Measurements from ENCODE around the gene CCN2. TPM values are rescaled to one million over a fixed set of nuclear protein-coding genes. Genes with fewer than 3 reads are reported as not detected.
"Not testable (repeated sequence)": the region's sequence is repeated elsewhere in the genome, so short reads cannot be mapped to it uniquely, and the experiment has no call there.

CCN2 gene
- total and polyA plus RNA-seq, 2 donors: 85.8 to 506 TPM

DNA sequence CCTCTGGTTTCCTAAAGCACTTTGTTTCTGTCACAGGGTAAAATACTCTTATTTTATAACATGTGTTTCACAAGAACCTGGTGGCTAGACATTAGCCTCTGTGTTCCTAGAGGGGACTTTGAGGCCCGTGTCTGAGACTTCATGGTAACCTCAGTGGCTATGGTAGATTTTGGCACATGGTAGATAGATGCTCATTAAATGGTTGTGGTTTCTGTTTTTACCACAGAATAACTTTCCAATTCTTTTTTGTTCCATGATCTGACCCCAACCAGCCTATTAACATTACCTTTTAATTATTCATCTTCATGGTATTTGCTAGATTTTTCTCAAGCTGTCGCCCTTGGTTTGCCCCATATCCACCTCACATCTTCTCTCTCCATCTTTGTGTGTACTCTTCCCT lies 34.3 kb downstream of the CCN2 start:
- H3K4me1 ChIP-seq (ENCODE audit: insufficient read depth): no peaks in the 10 kb centered on the region
- no peaks in the 10 kb centered on the region for H3K36me3 ChIP-seq (ENCODE audit: insufficient read depth)
- no peak overlapping the region for H3K27ac ChIP-seq (ENCODE audit: low read depth)
- H3K4me3 ChIP-seq (ENCODE audit: low read depth, low read length): no peak overlapping the region
- no peak for DNase-seq (ENCODE audit: extremely low spot score)
- 94% methylated on average over 2 of the region's 2 CpGs for WGBS

DNA sequence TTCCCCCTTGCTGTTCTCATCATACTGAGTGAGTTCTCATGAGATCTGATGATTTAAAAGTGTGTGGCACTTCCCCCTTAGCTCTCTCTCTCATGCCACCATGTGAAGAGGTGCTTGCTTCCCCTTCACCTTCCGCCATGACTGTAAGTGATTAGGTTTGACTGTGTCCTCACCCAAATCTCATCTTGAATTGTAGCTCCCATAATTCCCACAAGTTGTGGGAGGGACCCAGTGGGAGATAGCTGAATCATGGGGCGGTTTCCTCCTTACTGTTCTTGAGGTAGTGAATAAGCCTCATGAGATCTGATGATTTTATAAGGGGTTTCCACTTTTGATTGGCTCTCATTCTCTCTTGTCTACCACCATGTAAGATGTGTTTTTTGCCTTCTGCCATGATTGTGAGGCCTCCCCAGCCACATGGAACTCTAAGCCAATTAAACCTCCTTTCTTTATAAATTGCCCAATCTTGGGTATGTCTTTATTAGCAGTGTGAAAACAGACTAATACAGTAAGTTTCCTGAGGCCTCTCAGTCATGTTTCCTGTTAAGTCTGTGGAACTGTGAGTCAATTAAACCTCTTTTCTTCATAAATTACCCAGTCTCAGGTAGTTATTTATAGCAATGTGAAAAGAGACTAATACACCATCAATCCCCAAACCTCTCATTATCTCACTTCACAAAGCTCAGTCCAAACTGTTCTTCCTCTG lies 34.9 kb downstream of the CCN2 start:
- not testable (repeated sequence) for DNase-seq (ENCODE audit: extremely low spot score); H3K4me3 ChIP-seq (ENCODE audit: low read depth, low read length); H3K36me3 ChIP-seq (ENCODE audit: insufficient read depth); H3K27ac ChIP-seq (ENCODE audit: low read depth); H3K4me1 ChIP-seq (ENCODE audit: insufficient read depth)
- WGBS: 100% methylated on average over 2 of the region's 2 CpGs

- H3K27ac ChIP-seq (ENCODE audit: low read depth): no peak overlapping the region
- H3K4me3 ChIP-seq (ENCODE audit: low read depth, low read length): no peak overlapping the region
- no peaks in the 10 kb centered on the region for H3K36me3 ChIP-seq (ENCODE audit: insufficient read depth)
- WGBS: 22% methylated on average over 10 of the region's 10 CpGs
- peak; percentile 57 for DNase-seq (ENCODE audit: extremely low spot score)
- H3K4me1 ChIP-seq (ENCODE audit: insufficient read depth): no peaks in the 10 kb centered on the region
Measured at GRCh38 chr6:131914967-131915751, 36.0 kb downstream of the CCN2 start.

- H3K4me1 ChIP-seq (ENCODE audit: insufficient read depth): no peaks in the 10 kb centered on the region
- DNase-seq (ENCODE audit: extremely low spot score): no peak
- no peak overlapping the region for H3K27ac ChIP-seq (ENCODE audit: low read depth)
- H3K36me3 ChIP-seq (ENCODE audit: insufficient read depth): no peaks in the 10 kb centered on the region
- H3K4me3 ChIP-seq (ENCODE audit: low read depth, low read length): no peak overlapping the region
- WGBS: 65% methylated on average over 1 of the region's 1 CpG
Measured at GRCh38 chr6:131914234-131914633, 36.9 kb downstream of the CCN2 start.

GRCh38 chr6:131911951-131912350 lies 39.2 kb downstream of the CCN2 start:
- H3K36me3 ChIP-seq (ENCODE audit: insufficient read depth): no peaks in the 10 kb centered on the region
- WGBS: 39% methylated on average over 3 of the region's 3 CpGs
- H3K27ac ChIP-seq (ENCODE audit: low read depth): no peak overlapping the region
- H3K4me1 ChIP-seq (ENCODE audit: insufficient read depth): no peaks in the 10 kb centered on the region
- no peak overlapping the region for H3K4me3 ChIP-seq (ENCODE audit: low read depth, low read length)
- no peak for DNase-seq (ENCODE audit: extremely low spot score)

GRCh38 chr6:131910956-131911355 lies 40.2 kb downstream of the CCN2 start:
- no peaks in the 10 kb centered on the region for H3K36me3 ChIP-seq (ENCODE audit: insufficient read depth)
- DNase-seq (ENCODE audit: extremely low spot score): no peak
- H3K4me3 ChIP-seq (ENCODE audit: low read depth, low read length): no peak overlapping the region
- no peaks in the 10 kb centered on the region for H3K4me1 ChIP-seq (ENCODE audit: insufficient read depth)
- 77% methylated on average over 4 of the region's 4 CpGs for WGBS
- H3K27ac ChIP-seq (ENCODE audit: low read depth): no peak overlapping the region

- Histone ChIP-seq H3K4me3 (ENCODE audit: low read depth, low read length) (no peak overlapping the region), H3K27ac (ENCODE audit: low read depth) (no peak overlapping the region), H3K4me1 (ENCODE audit: insufficient read depth) (no peaks in the 10 kb centered on the region), H3K36me3 (ENCODE audit: insufficient read depth) (no peaks in the 10 kb centered on the region)
- 86% methylated on average over 1 of the region's 1 CpG for WGBS
- no peak for DNase-seq (ENCODE audit: extremely low spot score)
Measured at GRCh38 chr6:131910219-131910589, 41.0 kb downstream of the CCN2 start.

DNA sequence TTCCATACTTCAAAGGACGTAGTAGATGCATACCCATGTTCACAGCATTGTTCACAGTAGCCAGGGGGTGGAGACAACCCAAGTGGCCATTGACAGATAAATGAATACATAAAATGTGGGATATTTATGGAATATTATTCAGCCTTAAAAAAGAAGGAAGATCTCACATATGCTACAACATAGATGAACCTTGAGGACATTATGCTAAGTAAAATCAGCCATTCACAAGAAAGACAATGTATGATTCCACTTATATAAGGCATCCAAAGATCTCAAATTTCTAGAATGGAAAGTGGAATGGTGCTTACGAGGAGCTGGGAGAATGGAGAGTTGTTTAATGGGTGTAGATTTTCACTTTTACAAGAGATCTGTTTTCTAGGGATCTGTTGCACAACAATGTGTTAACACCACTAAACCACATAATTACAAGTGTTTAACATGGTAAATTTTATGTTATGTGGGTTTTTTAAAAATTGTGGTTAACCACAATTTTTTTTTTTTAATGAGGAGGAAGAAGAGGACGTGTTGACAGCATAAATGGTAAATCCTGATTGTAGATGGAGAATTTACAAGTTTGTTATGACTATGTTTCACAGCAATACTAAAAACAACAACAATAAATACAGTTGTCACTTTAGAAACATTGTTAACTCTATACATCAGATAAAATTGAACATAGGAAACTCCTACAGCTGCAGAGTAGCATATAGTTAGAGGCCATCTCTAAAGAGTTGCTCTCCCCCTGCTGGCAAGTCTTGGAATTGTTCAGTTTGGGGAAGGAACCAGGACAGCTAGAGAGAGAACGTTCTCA lies 41.6 kb downstream of the CCN2 start:
- 66% methylated on average over 4 of the region's 4 CpGs for WGBS
- Histone ChIP-seq H3K4me1 (ENCODE audit: insufficient read depth) (no peaks in the 10 kb centered on the region), H3K4me3 (ENCODE audit: low read depth, low read length) (no peak overlapping the region), H3K27ac (ENCODE audit: low read depth) (no peak overlapping the region), H3K36me3 (ENCODE audit: insufficient read depth) (no peaks in the 10 kb centered on the region)
- DNase-seq (ENCODE audit: extremely low spot score): peak; percentile 51

DNA sequence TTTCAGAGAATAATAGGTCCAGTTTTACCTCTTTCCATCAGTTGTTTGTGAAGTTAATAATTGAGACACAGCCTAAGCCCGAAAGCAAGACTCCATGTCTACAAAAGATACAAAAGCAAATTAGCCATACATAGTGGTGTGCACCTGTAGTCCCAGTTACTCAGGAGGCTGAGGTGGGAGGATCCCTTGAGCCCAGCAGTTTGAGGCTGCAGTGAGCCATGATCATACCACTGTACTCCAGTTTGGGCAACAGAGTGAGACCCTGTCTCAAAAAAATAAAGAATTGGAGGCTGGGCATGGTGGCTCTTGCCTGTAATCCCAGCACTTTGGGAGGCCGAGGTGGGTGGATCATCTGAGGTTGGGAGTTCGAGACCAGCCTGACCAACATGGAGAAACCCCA lies 42.4 kb downstream of the CCN2 start:
- H3K27ac ChIP-seq (ENCODE audit: low read depth); H3K4me1 ChIP-seq (ENCODE audit: insufficient read depth); H3K36me3 ChIP-seq (ENCODE audit: insufficient read depth); DNase-seq (ENCODE audit: extremely low spot score); H3K4me3 ChIP-seq (ENCODE audit: low read depth, low read length): not testable (repeated sequence)
- WGBS: 81% methylated on average over 3 of the region's 3 CpGs

DNA sequence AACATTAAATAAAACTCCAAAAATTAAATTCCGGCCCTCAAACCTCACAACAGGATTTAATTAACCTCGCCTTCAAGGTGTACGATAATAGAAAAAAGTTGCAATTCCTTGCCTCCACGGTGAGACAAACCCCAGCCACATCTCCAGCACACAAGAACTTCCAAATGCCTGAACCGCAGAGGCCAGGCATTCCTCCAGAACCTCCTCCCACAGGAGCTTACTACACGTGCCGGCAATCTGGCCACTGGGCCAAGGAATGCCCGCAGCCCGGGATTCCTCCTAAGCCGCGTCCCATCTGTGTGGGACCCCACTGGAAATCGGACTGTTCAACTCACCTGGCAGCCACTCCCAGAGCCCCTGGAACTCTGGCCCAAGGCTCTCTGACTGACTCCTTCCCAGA lies 47.4 kb downstream of the CCN2 start:
- 91% methylated on average over 11 of the region's 12 CpGs for WGBS
- H3K4me3 ChIP-seq (ENCODE audit: low read depth, low read length); DNase-seq (ENCODE audit: extremely low spot score); H3K4me1 ChIP-seq (ENCODE audit: insufficient read depth); H3K27ac ChIP-seq (ENCODE audit: low read depth); H3K36me3 ChIP-seq (ENCODE audit: insufficient read depth): not testable (repeated sequence)

- not testable (repeated sequence) for DNase-seq (ENCODE audit: extremely low spot score); H3K27ac ChIP-seq (ENCODE audit: low read depth); H3K4me1 ChIP-seq (ENCODE audit: insufficient read depth); H3K36me3 ChIP-seq (ENCODE audit: insufficient read depth); H3K4me3 ChIP-seq (ENCODE audit: low read depth, low read length)
- 89% methylated on average over 5 of the region's 5 CpGs for WGBS
Measured at GRCh38 chr6:131901326-131901873, 49.8 kb downstream of the CCN2 start.

- Histone ChIP-seq H3K27ac (ENCODE audit: low read depth) (no peak overlapping the region), H3K36me3 (ENCODE audit: insufficient read depth) (no peaks in the 10 kb centered on the region), H3K4me1 (ENCODE audit: insufficient read depth) (no peaks in the 10 kb centered on the region), H3K4me3 (ENCODE audit: low read depth, low read length) (no peak overlapping the region)
- no peak for DNase-seq (ENCODE audit: extremely low spot score)
Measured at GRCh38 chr6:131900231-131900630, 50.9 kb downstream of the CCN2 start.

DNA sequence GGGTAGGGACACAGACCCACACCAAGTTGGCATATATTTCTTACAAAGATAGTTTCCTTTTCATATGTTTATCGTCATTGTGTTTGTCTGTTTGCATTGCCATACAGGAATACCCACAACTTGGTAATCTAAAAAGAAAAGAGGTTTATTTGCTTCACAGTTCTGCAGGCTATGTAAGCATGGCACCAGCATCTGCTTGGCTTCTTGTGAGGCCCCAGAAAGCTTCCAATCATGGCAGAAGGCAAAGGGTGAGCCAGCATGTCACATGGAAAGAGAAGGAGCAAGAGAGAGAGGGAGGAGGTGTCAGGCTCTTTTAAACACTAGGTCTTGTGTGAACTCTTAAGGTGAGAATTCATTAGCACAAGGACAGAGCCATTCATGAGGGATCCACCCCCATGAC lies 52.5 kb downstream of the CCN2 start:
- H3K36me3 ChIP-seq (ENCODE audit: insufficient read depth): no peaks in the 10 kb centered on the region
- H3K27ac ChIP-seq (ENCODE audit: low read depth): no peak overlapping the region
- no peak overlapping the region for H3K4me3 ChIP-seq (ENCODE audit: low read depth, low read length)
- DNase-seq (ENCODE audit: extremely low spot score): no peak
- H3K4me1 ChIP-seq (ENCODE audit: insufficient read depth): no peaks in the 10 kb centered on the region
- WGBS: 92% methylated on average over 1 of the region's 1 CpG
